NCI-H1105 (cell line): ENCODE measurements around the gene SLC6A5.
"Not testable (repeated sequence)": the region's sequence is repeated elsewhere in the genome, so short reads cannot be mapped to it uniquely, and the experiment has no call there.

Experiments
- DNase-seq: peaks from one replicate; lab custom pipeline; 2025; lab: John Stamatoyannopoulos, UW

SLC6A5 gene

GRCh38 chr11:20599221-20600019 is at the start of gene SLC6A5:
TSS of gene SLC6A5 (plus strand) at chr11:20599608. CDS start at chr11:20599673, 65 bp downstream.
- DNase-seq = no peak

DNA sequence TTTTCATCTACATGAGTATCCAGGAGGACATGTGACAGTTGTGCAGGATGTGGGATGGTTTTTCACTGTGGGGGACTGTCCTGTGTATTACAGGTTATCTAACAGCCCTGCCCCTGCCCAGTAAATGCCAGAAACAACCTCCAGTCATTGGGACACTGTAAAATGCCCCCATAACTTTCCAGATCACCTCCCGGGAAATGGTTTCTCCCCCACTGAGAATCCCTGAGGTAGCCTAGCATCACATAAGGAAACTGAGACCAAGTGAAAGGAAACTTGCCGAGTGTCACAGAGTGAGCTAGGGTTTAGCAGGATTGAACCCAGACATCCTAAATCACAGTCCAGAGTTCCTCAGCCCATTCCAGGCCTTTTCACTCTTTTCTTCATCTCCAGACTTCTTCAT is 48.3 kb upstream of the SLC6A5 start:
- no peak for DNase-seq

GRCh38 chr11:20555783-20556182 is 43.6 kb upstream of the SLC6A5 start:
- DNase-seq = no peak

GRCh38 chr11:20556396-20556795 is 43.0 kb upstream of the SLC6A5 start:
- DNase-seq = not testable (repeated sequence)

GRCh38 chr11:20558741-20559140 is 40.7 kb upstream of the SLC6A5 start:
- DNase-seq = no peak

GRCh38 chr11:20559523-20560300 is 39.7 kb upstream of the SLC6A5 start:
- DNase-seq = no peak

DNA sequence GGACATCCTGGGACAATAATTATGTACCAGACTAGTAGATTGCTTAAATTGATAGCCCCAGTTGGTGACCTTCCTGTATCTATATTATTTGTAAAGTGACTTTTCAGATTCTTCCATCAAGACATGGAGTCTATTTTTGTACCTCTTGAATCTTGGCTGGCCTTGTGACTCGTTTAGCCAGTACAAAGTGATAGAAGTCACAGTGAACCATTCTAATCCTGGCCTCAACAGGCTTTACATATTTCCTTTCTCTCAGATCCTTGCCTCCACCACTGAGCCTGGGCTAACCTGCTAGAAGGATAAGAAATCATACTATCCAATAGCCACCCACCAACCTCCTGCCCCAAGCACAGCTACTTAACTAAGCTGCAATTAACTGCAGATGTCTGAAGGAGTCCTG is 37.5 kb upstream of the SLC6A5 start:
- no peak for DNase-seq

DNA sequence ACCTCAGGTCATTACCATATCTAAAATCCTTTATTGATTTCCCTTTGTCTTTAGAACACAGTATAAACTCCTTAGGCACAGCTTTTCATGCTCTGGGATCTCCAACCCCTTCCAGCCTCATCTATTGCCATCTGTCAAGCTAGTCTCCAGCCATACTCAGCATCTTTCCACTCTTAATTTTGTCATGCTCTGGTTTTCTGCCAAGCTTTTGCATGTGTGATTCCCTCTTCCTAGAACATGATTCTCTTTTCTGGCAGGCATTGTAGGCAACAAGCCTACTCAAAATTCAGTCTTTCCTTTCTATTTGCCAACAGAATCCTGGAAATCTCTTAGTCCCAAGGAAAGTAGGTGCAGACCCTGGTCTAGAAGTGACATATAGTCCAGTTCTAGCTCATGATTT is 35.5 kb upstream of the SLC6A5 start:
- DNase-seq = no peak

DNA sequence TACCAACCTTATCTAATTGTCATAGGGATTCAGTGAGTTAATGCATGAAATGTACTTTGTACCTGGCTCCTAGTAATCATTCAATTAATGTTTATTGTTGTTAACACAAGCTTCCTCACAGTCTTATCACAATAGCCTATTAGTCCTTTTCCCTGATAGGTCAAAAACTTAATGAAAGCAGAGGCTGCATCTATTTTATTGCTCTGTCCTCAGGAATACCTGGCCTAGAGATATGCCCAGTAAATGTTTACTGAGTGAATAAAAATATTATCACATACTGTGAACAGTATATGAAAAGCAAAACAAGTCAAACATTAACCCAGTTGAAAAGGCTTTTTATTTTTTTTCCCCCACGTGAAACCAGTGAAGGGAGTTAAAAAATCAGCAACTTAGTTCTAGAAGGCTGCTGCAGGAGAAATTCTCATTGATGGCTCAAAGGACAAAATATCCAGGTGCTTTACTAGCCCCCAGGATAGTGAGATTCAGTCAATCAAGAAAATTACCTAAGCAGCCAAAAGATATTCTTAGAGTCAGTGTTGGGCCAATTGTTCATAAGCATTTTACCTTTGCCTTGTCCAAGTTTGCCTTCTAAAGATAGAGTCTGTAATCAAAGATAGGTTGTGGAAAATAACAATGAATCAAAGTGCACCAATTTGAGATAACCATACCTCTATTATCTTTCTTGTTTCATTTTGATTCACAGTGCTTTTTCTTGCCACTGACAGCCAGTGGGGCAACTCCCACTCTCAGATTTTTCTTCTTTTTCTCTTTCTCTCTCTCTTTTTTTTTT is 34.4 kb upstream of the SLC6A5 start:
- no peak for DNase-seq

DNA sequence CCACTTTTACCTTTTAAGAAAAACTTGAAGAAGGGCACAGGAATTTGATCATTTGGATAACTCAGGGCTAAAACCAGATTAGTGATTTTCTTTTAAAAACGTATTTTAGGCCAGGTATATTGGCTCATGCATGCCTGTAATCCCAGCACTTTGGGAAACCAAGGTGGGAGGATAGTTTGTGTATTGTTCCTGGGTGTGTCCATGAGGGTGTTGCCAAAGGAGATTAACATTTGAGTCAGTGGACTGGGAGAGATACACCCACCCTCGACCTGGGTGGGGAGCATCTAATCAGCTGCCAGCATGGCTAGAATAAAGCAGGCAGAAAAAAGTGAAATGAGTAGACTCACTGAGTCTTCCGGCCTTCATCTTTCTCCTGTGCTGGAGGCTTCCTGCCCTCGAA is 33.3 kb upstream of the SLC6A5 start:
- DNase-seq = not testable (repeated sequence)

GRCh38 chr11:20566591-20567434 is 32.6 kb upstream of the SLC6A5 start:
- DNase-seq = no peak

GRCh38 chr11:20579725-20580124 is 19.7 kb upstream of the SLC6A5 start:
- not testable (repeated sequence) for DNase-seq

DNA sequence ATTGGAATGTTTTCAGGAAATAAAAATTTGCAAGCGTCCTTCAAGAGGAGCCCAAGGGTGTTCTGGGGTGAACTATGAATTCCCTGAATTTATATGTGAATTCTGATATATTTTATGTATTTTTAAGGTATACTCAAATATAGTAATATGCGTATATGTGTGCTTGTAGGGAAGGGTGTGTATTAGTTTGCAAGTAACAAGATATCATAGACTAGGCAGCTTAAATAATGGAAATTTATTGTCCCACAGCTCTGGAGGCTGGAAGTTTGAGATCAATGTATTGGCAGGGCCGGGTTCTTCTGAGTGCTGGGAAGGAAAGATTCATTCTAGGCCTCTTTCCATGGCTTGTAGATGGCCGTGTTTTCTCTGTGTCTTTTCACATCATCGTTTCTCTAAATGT is 16.2 kb upstream of the SLC6A5 start:
- no peak for DNase-seq

GRCh38 chr11:20584093-20584774 is 15.2 kb upstream of the SLC6A5 start:
- DNase-seq = no peak

GRCh38 chr11:20589796-20590195 is 9.6 kb upstream of the SLC6A5 start:
- DNase-seq = no peak

DNA sequence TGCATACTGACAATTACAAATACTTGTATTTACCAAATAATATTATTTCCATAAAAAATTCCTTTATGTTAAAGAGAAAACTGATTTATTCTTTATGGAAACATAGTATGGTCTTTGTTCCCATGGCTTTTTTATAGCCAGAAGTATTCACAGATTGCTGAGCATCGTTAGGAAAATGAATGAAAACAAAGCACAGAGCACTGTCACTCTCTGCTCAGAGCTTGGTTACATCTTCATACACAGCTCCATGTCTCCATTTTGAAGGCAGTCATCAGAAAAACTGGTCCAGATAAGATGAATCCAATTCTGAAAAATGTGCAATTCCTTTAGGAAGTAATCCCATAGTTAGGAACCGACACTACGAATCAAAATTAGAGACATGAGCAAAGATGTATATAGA is 9.0 kb upstream of the SLC6A5 start:
- no peak for DNase-seq

DNA sequence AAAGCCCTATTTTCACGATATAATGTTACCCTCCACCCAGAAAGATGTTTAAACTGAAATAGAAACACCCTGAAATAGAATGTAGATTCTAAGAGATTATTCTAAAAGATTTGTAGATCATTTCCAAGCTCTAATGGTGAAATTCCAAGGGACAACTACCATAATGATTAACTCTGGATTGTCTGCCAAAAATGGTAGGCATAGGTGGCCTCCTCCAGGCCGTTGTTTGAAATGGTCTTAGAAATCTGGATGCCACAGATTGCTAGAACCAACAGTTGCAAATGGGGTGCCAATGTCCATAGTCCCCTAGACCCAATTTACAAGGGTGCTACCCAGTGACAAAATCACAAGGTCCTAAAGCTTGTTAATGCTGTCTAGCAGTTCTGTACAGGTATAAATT is 6.7 kb upstream of the SLC6A5 start:
- DNase-seq = no peak

DNA sequence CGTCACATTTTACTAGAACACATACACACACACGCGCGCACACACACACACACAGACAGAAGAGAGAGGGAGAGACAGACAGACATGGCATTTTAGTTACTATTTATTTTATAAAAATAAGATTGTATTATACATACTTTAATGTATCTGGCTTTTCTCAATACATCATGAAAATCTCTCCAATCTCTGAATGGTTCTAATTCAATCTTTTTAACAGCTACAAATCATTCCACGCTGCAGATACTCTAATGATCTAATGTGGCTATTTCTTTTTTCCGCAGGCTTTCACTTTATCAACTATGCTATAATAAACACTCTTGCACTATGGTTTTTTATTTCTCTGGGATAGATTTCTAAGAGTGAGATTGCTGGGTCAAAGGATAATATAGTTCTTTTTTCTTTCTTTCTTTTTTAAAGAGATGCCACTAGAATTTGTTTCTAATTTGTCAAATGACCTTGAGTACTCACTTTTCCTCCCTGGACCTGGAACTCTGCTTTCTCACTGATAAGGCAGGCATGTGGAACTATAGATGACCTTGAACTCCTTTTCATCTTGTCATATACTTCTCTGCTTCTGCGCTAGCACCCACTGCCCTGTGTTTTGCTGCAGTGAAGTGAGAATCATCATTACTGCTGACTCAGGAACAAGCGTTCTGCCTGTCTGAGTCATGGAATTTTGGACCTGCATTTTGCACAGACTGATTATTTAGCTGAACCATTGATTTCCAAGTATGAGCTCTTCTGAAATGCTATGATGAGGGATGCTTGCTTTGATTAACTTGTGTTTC is 4.9 kb upstream of the SLC6A5 start:
- no peak for DNase-seq

DNA sequence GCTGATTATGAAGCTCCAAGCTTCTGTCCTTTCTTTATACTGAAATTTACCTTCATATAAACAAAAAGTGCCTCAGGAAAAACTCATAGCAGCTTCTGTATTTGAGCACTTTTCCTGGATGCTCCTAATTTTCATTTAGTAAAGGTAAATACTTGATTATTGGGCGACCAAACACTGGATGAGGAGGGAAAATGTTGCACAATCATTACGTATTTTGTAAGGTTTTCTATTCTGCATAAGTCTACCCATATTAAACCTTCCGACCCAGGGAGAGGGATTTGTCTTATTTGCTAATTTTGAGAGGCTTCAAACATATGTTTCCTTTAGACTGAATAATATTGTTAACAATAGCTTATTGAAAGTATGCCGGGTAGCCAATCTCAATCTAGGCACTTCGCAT is 4.3 kb upstream of the SLC6A5 start:
- DNase-seq = no peak
